Testis (tissue), 5 donors: ENCODE results near the gene C17orf78. TPM values are rescaled to one million over a fixed set of nuclear protein-coding genes. Genes with fewer than 3 reads are reported as not detected.

Experiments
- DNase-seq: peaks from one replicate; pipeline ENCODE4 v3.0.0-alpha.2; 2019
- H3K27ac ChIP-seq, 2 donors: fragments of 200-600 bp; sonication (generic); one replicate each; pipeline ENCODE4 v1.5.1; 2019
- H3K27me3 ChIP-seq: fragments of 200-600 bp; sonication (generic); one replicate; pipeline ENCODE4 v1.5.1; 2019
- H3K36me3 ChIP-seq: fragments of 200-600 bp; sonication (generic); one replicate; pipeline ENCODE4 v1.5.1; 2017; ENCODE audit warnings: low read depth; ENCODE audit errors: missing control alignments
- H3K4me1 ChIP-seq: fragments of 200-600 bp; sonication (generic); one replicate; pipeline ENCODE4 v1.5.1; 2019
- H3K4me3 ChIP-seq, 2 donors: fragments of 200-600 bp; sonication (generic); one replicate each; pipeline ENCODE4 v1.5.1; 2017 to 2019
- H3K9me3 ChIP-seq: fragments of 200-600 bp; sonication (generic); one replicate; pipeline ENCODE4 v1.5.1; 2017
- CTCF ChIP-seq, 3 experiments: fragments of 450-650 bp in 2 of 3; fragments of 200-600 bp in 1 of 3; sonication (generic) in 1 of 3; IDR thresholded peaks; one replicate each; pipeline ENCODE4 v1.5.1; 2016 to 2019; ENCODE audit warnings: antibody characterized with exemption in 3 of 3, mild to moderate bottlenecking in 2 of 3, moderate library complexity in 1 of 3
- POLR2A ChIP-seq: fragments of 450-650 bp; IDR thresholded peaks from one replicate; pipeline ENCODE4 v1.6.1; 2017; ENCODE audit warnings: antibody characterized with exemption, mild to moderate bottlenecking, moderate library complexity
- WGBS, 2 donors: methylation state at CpG; one replicate each; pipeline ENCODE4 v1.1.5; 2018; 5-methylcytosine and 5-hydroxymethylcytosine counted together
- intact Hi-C: fragments of 100-400 bp; cut with DNase I; formaldehyde crosslinking; loops from one replicate; pipeline ENCODE4 v1.15.1; 2023; ENCODE audit warnings: low total_unique reads
- long read RNA-seq, 2 donors: transcript quantifications; one replicate each; lab custom pipeline, GENCODE V29; 2026
- polyA plus RNA-seq: library from polyadenylated mRNA; stranded (reverse); fragments of 350-450 nt; fragmentation: Illumina TruSeq; extraction: RNeasy Lipid Tissue Mini Kit (QIAGEN cat#74804); gene quantifications from one replicate; pipeline ENCODE4 v1.2.3, GENCODE V29; 2014; ENCODE audit warnings: low read depth, low replicate concordance; ENCODE audit not compliant: insufficient read depth
- total RNA-seq, 2 donors: library from RNA; depleted of rRNA; stranded (reverse); fragments of >200 nt; gene quantifications; one replicate each; pipeline ENCODE4 v1.2.3, GENCODE V29; 2016

C17orf78 gene
- 1 to 10 TPM in 1 of 2 donors, under 1 TPM in 1; 0.56 to 2.0 TPM for total RNA-seq
- 2.7 TPM for polyA plus RNA-seq
- long read RNA-seq, donor 1: 0 reads
- long read RNA-seq, donor 2: 0 reads

- H3K4me3 ChIP-seq: no peak within 1 kb of the TSS
- no peaks in the 10 kb centered on the region for H3K36me3 ChIP-seq
- 88 to 91% methylated on average over 7 of the region's 7 CpGs for WGBS, 2 donors
- DNase-seq: no peak
- intact Hi-C loops: no loop called here
- TF ChIP-seq CTCF (IDR thresholded peaks at IDR 0.05) (no peak), POLR2A (no peak)
- H3K9me3 ChIP-seq: no peaks in the 10 kb centered on the region
- H3K27ac ChIP-seq: no peak within 1 kb of the TSS
- H3K4me1 ChIP-seq: no peaks in the 10 kb centered on the region
- no peaks in the 10 kb centered on the region for H3K27me3 ChIP-seq
Measured at GRCh38 chr17:37375706-37376105, at the start of gene C17orf78. Gene C17orf78, plus strand, starts transcription at chr17:37375985. Its CDS starts 108 bp downstream, at chr17:37376093.

DNA sequence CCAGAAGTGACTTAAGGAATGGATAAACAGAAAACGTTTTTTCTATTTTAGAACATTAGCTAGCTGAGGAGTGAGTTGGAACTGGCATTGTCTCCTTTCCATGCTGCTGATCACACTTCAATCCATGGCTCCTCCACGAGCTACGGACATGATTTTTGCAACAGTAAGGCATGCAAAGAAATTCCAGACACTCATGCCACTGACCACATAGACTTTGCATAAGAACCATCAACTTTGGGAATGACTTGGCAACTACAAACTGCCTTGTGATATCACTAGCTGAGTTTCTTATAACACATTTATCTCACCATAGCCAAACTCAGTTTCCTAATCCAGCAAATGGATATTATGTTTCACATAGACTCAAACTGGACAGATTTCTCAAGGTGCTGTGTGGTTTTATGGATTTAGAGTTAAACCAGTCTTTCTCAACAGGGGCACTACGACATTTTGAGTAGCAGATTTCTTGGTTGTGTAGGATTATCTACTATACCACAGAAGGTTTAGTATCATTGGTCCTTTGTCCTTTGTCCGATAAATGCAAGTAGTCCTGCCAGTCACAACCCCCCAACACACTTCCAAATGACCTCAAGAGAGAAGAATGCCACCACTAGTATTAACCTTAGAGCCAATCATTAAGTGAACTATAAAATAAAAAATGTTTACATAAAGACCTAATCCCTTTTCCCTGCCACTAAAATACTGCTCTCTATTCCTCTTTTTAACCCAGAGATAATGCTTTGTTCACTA is 48.3 kb upstream of the C17orf78 start:
- intact Hi-C loops: no loop called here
- WGBS, 2 donors: 63 to 69% methylated on average over 5 of the region's 5 CpGs
- no peaks in the 10 kb centered on the region for H3K4me1 ChIP-seq
- no peaks in the 10 kb centered on the region for H3K36me3 ChIP-seq
- H3K27ac ChIP-seq: no peak overlapping the region
- DNase-seq: no peak
- no peak overlapping the region for H3K4me3 ChIP-seq
- no peak for TF ChIP-seq CTCF (IDR thresholded peaks at IDR 0.05)
- no peak for TF ChIP-seq POLR2A
- no peaks in the 10 kb centered on the region for H3K27me3 ChIP-seq
- no peaks in the 10 kb centered on the region for H3K9me3 ChIP-seq

GRCh38 chr17:37338847-37339246 is 36.9 kb upstream of the C17orf78 start:
- TF ChIP-seq POLR2A: no peak
- TF ChIP-seq CTCF (IDR thresholded peaks at IDR 0.05): no peak
- no peaks in the 10 kb centered on the region for H3K36me3 ChIP-seq
- no peaks in the 10 kb centered on the region for H3K27me3 ChIP-seq
- intact Hi-C loops: no loop called here
- H3K9me3 ChIP-seq: no peaks in the 10 kb centered on the region
- no peak overlapping the region for H3K4me3 ChIP-seq
- H3K4me1 ChIP-seq: no peaks in the 10 kb centered on the region
- DNase-seq: no peak
- 92% methylated on average over 3 of the region's 3 CpGs for WGBS, 2 donors
- H3K27ac ChIP-seq: no peak overlapping the region

GRCh38 chr17:37339321-37339720 is 36.5 kb upstream of the C17orf78 start:
- Histone ChIP-seq H3K9me3 (no peaks in the 10 kb centered on the region), H3K27ac (no peak overlapping the region), H3K4me3 (no peak overlapping the region), H3K36me3 (no peaks in the 10 kb centered on the region), H3K4me1 (no peaks in the 10 kb centered on the region), H3K27me3 (no peaks in the 10 kb centered on the region)
- intact Hi-C loops: no loop called here
- WGBS, 2 donors: 60 to 73% methylated on average over 3 of the region's 3 CpGs
- no peak for DNase-seq
- no peak for TF ChIP-seq CTCF (IDR thresholded peaks at IDR 0.05)
- no peak for TF ChIP-seq POLR2A

- no peaks in the 10 kb centered on the region for H3K9me3 ChIP-seq
- intact Hi-C loops: no loop called here
- no peaks in the 10 kb centered on the region for H3K27me3 ChIP-seq
- H3K27ac ChIP-seq: no peak overlapping the region
- WGBS, 2 donors: 78 to 83% methylated on average over 2 of the region's 2 CpGs
- no peaks in the 10 kb centered on the region for H3K36me3 ChIP-seq
- no peak overlapping the region for H3K4me3 ChIP-seq
- H3K4me1 ChIP-seq: no peaks in the 10 kb centered on the region
- DNase-seq: no peak
- no peak for TF ChIP-seq CTCF (IDR thresholded peaks at IDR 0.05)
- TF ChIP-seq POLR2A: no peak
Measured at GRCh38 chr17:37340804-37341203, 35.0 kb upstream of the C17orf78 start.
